GM19239 (cell line): ENCODE results near the gene STARD4.

Source experiments
- DNase-seq: peaks from one replicate; pipeline ENCODE4 v3.0.0; 2011; ENCODE audit warnings: low spot score; ENCODE audit not compliant: insufficient read length
- FAIRE-seq: peaks from 2 replicates; lab custom pipeline; 2011; peaks lifted over from hg19 to GRCh38; lab: Jason Lieb, UNC

STARD4 gene

GRCh38 chr5:111478898-111479297 lies 33.4 kb downstream of the STARD4 start:
- FAIRE-seq = no peak
- no peak for DNase-seq

GRCh38 chr5:111478266-111478665 lies 34.1 kb downstream of the STARD4 start:
- DNase-seq = no peak
- no peak for FAIRE-seq

- DNase-seq (no peak), FAIRE-seq (no peak)
Measured at GRCh38 chr5:111472579-111472978, 39.8 kb downstream of the STARD4 start.

GRCh38 chr5:111472096-111472495 lies 40.2 kb downstream of the STARD4 start:
- FAIRE-seq = no peak
- no peak for DNase-seq

- FAIRE-seq (no peak), DNase-seq (no peak)
Measured at GRCh38 chr5:111469903-111470302, 42.4 kb downstream of the STARD4 start.

- DNase-seq (no peak), FAIRE-seq (no peak)
Measured at GRCh38 chr5:111469293-111469896, 42.9 kb downstream of the STARD4 start.

- FAIRE-seq (no peak), DNase-seq (no peak)
Measured at GRCh38 chr5:111463311-111463710, 49.0 kb downstream of the STARD4 start.

GRCh38 chr5:111461934-111462333 lies 50.4 kb downstream of the STARD4 start:
- DNase-seq (no peak), FAIRE-seq (peak; percentile 44)

GRCh38 chr5:111461255-111461671 lies 51.1 kb downstream of the STARD4 start:
- peak; percentile 14 for FAIRE-seq

GRCh38 chr5:111454776-111455175 lies 57.6 kb downstream of the STARD4 start:
- DNase-seq (no peak), FAIRE-seq (no peak)

More at GRCh38 chr5:111461255-111461671, 51.1 kb downstream of the STARD4 start:
- DNase-seq = no peak

- no peak for DNase-seq
- no peak for FAIRE-seq
Measured at GRCh38 chr5:111454198-111454622, 58.1 kb downstream of the STARD4 start.

- FAIRE-seq = no peak
- no peak for DNase-seq
Measured at GRCh38 chr5:111453747-111454146, 58.6 kb downstream of the STARD4 start.

GRCh38 chr5:111453295-111453694 lies 59.0 kb downstream of the STARD4 start:
- DNase-seq = no peak

GRCh38 chr5:111447822-111448221 lies 64.5 kb downstream of the STARD4 start:
- DNase-seq (no peak), FAIRE-seq (no peak)

More at GRCh38 chr5:111453295-111453694, 59.0 kb downstream of the STARD4 start:
- FAIRE-seq = no peak

GRCh38 chr5:111447099-111447498 lies 65.2 kb downstream of the STARD4 start:
- FAIRE-seq = no peak

More at GRCh38 chr5:111447099-111447498, 65.2 kb downstream of the STARD4 start:
- DNase-seq = no peak
